Psoas muscle (tissue), 8 donors: ENCODE results near the gene N4BP2L2. TPM values are rescaled to one million over a fixed set of nuclear protein-coding genes. Genes with fewer than 3 reads are reported as not detected.

Experiments
- ATAC-seq, 4 donors: fragments of 200-7000 bp; cut with Tn5 transposase; one replicate each; pipeline ENCODE4 v1.9.1; 2020; ENCODE audit warnings: moderate library complexity in 3 of 4, mild to moderate bottlenecking in 2 of 4
- DNase-seq, 2 donors: peaks; one replicate each; pipeline ENCODE4 v3.0.0-alpha.2; 2020
- H3K27ac ChIP-seq: fragments of 200-600 bp; one replicate; pipeline ENCODE4 v1.8.0; 2022
- H3K27me3 ChIP-seq, 3 donors: fragments of 200-600 bp in 1 of 3; one replicate each; pipeline versions ENCODE4 v1.6.1 to v1.8.0; 2013 to 2022; ENCODE audit warnings: low read length in 2 of 3, mild to moderate bottlenecking in 2 of 3, moderate library complexity in 1 of 3; ENCODE audit not compliant: insufficient read depth in 3 of 3
- H3K36me3 ChIP-seq, 2 donors: fragments of 200-600 bp in 1 of 2; one replicate each; pipeline versions ENCODE4 v1.6.1 to v1.8.0; 2013 to 2022; ENCODE audit warnings: low read depth in 1 of 2, mild to moderate bottlenecking in 1 of 2, moderate library complexity in 1 of 2; ENCODE audit not compliant: insufficient read depth in 1 of 2
- H3K4me1 ChIP-seq: fragments of 200-600 bp; one replicate; pipeline ENCODE4 v1.8.0; 2022
- H3K4me3 ChIP-seq: fragments of 200-600 bp; one replicate; pipeline ENCODE4 v1.8.0; 2022; ENCODE audit warnings: mild to moderate bottlenecking
- H3K9me3 ChIP-seq: fragments of 200-600 bp; one replicate; pipeline ENCODE4 v1.8.0; 2022
- WGBS, 3 donors: extraction: QIAGEN DNeasy Blood & Tissue Kit; methylation state at CpG; one replicate each; pipeline versions ENCODE4 v1.1.6 to v1.1.7; 2013; 5-methylcytosine and 5-hydroxymethylcytosine counted together
- intact Hi-C, 2 donors: fragments of 100-400 bp; cut with DNase I; formaldehyde crosslinking; loops; one replicate each; pipeline versions ENCODE4 v1.11.0 to v1.14.2; 2022
- polyA plus RNA-seq, 3 donors: library from polyadenylated mRNA; stranded (reverse); fragments of 200-250 nt; gene quantifications; one replicate each; pipeline ENCODE4 v1.2.3, GENCODE V29; 2013
- total RNA-seq, 4 donors: library from RNA; stranded (reverse); fragmentation: NEBNext Ultra II Directional in 2 of 4; extraction: Animal tissue kit (Norgen Biotek cat#: 25700) in 2 of 4; gene quantifications; one replicate each; pipeline versions ENCODE4 v1.2.1 to v1.2.4, GENCODE V29; 2021 to 2023
- TF ChIP-seq, protein P1 (sequence below): fragments of 200-600 bp; IDR thresholded peaks from one replicate; pipeline ENCODE4 v1.8.0; 2022; ENCODE audit warnings: antibody characterized with exemption
- donor health status: healthy with polysubstance abuse.
- donor health status: DM: no; HTN: no; CAD: no; lungs with moderate emphysema.
- donor health status: Bipolar disorder and iron deficiency.
- donor health status: healthy.
- donor health status: DM: yes; HTN: yes; CAD: no.
- donor health status: DM: no; HTN: no; CAD: no.
- donor health status: DM: no; HTN: no; CAD: no.
- donor health status: DM: yes; HTN: yes; CAD: no.

Gene N4BP2L2
- total and polyA plus RNA-seq, 7 donors = 23.6 to 153 (median 102) TPM

DNA sequence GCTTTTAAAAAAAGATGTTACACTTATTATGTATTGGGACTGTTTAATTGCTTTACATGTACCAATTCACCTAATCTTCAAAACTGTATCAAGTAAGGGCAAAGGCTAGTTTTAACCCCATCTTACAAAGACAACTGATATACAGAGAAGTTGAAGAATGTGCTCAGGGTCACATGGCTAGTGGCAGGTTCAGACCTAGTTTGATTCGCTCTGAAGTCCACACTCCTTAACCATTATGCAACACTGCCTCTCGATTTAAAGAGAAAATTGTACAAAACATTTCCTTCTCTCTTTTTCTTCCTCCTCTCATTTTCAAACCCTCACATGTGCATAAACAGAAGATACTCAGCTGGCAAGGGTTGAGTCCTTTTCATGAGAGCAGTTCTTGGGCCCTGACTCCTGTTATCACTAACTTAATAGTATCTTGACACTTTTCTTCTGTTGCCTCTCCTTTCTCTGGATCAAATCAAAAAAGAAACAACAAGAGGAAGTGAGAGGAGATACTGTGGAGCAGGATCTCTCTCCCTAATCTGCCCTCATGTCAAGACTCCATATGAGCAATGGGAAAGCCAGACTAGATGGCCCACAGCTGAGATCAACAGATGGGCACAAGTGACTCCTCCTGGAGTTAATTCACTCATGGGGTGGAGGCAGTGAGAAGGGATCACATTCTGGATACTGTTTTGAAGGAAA is 91.7 kb downstream of the N4BP2L2 start:
- no peak for ATAC-seq
- TF ChIP-seq, protein P1, sequence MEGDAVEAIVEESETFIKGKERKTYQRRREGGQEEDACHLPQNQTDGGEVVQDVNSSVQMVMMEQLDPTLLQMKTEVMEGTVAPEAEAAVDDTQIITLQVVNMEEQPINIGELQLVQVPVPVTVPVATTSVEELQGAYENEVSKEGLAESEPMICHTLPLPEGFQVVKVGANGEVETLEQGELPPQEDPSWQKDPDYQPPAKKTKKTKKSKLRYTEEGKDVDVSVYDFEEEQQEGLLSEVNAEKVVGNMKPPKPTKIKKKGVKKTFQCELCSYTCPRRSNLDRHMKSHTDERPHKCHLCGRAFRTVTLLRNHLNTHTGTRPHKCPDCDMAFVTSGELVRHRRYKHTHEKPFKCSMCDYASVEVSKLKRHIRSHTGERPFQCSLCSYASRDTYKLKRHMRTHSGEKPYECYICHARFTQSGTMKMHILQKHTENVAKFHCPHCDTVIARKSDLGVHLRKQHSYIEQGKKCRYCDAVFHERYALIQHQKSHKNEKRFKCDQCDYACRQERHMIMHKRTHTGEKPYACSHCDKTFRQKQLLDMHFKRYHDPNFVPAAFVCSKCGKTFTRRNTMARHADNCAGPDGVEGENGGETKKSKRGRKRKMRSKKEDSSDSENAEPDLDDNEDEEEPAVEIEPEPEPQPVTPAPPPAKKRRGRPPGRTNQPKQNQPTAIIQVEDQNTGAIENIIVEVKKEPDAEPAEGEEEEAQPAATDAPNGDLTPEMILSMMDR = no peak
- no peak for DNase-seq
- Histone ChIP-seq H3K9me3 (no peaks in the 10 kb centered on the region), H3K4me1 (peaks cover 4% of the 10 kb centered on the region), H3K27me3 (no peaks in the 10 kb centered on the region), H3K36me3 (peaks cover 5 to 34% of the 10 kb centered on the region in 2 donors), H3K27ac (no peak overlapping the region), H3K4me3 (no peak overlapping the region)
- intact Hi-C loops = no loop called here
- 81 to 93% (median 84%) methylated on average over 2 of the region's 2 CpGs for WGBS, 3 donors

DNA sequence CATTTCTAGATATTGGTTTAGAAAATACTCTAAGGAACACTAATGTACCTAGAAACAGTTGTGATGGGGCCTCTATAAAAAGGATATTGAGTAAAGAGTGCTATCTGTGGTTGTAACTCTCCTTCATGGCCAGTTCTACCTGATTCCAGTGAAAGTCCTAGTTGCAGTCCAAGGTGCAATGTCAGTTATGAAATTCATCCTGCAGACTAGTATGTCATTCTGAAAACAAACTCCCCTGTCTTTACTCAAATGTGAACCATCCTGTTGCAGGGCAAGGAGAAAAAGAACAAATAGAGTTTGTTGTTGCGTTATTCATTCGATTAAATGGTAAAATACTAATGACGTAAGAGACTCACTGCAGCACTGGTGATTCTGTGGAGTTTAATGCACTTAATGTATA is 92.4 kb downstream of the N4BP2L2 start:
- H3K4me1 ChIP-seq = peaks cover 4% of the 10 kb centered on the region
- ATAC-seq = no peak
- peaks cover 5 to 39% of the 10 kb centered on the region in 2 donors for H3K36me3 ChIP-seq
- TF ChIP-seq, protein P1 = no peak
- H3K4me3 ChIP-seq = no peak overlapping the region
- H3K9me3 ChIP-seq = no peaks in the 10 kb centered on the region
- intact Hi-C loops = no loop called here
- 96 to 97% (median 97%) methylated on average over 3 of the region's 3 CpGs for WGBS, 3 donors
- no peaks in the 10 kb centered on the region for H3K27me3 ChIP-seq
- H3K27ac ChIP-seq = no peak overlapping the region
- DNase-seq = no peak

DNA sequence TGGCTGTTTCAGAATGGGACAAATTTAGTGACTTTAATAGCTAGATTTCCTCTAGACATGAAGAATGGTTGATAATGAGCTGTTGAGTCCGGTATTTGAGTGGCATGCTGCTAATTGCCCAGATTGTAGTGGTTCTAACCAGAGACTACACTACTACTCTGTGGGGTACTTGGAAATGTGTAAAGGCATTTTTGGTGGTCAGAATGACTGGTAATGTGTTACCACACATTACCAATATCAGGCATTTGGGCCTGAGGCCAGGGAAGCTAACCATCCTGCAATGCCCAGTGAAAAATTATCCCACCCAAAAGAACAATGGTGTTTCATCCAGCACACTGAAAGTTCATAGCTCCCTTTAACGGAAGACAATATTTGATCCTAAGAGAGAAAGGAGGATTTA is 93.1 kb downstream of the N4BP2L2 start:
- Histone ChIP-seq H3K9me3 (no peaks in the 10 kb centered on the region), H3K27ac (no peak overlapping the region), H3K4me3 (no peak overlapping the region), H3K27me3 (no peaks in the 10 kb centered on the region), H3K36me3 (peaks cover 5 to 47% of the 10 kb centered on the region in 2 donors), H3K4me1 (peaks cover 4% of the 10 kb centered on the region)
- ATAC-seq (no peak), DNase-seq (no peak)
- WGBS, 3 donors = 79 to 84% (median 81%) methylated on average over 2 of the region's 2 CpGs
- TF ChIP-seq, protein P1 = no peak
- intact Hi-C loops = no loop called here

DNA sequence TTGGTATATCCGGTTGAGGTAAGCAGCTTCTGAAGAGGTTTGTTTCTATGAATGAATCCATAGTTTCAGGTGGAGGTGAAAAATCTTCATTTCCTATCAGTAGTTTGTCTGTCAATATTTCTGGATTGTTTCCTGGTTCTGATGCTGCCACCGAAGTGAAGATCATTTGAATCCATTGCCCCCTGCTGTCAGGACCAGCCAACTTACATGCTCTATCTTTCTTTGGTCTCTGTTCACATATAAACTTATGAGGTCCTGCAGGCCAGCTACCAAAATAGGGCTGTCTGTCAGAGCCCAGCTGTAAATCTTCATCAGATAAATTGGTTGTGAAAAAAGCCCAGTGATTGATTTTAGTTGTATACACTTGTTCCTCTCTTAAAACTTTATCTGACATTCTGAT is 95.5 kb downstream of the N4BP2L2 start:
- Histone ChIP-seq H3K4me3 (no peak overlapping the region), H3K9me3 (no peaks in the 10 kb centered on the region), H3K36me3 (peaks cover 5 to 63% of the 10 kb centered on the region in 2 donors), H3K27ac (no peak overlapping the region), H3K27me3 (no peaks in the 10 kb centered on the region), H3K4me1 (peaks cover 4% of the 10 kb centered on the region)
- peak in 1 of 4 donors; percentile 26 for ATAC-seq
- WGBS, 3 donors = 38 to 61% (median 46%) methylated on average over 2 of the region's 2 CpGs
- TF ChIP-seq, protein P1 = peak; percentile 19
- intact Hi-C loops = no loop called here
- DNase-seq = no peak

DNA sequence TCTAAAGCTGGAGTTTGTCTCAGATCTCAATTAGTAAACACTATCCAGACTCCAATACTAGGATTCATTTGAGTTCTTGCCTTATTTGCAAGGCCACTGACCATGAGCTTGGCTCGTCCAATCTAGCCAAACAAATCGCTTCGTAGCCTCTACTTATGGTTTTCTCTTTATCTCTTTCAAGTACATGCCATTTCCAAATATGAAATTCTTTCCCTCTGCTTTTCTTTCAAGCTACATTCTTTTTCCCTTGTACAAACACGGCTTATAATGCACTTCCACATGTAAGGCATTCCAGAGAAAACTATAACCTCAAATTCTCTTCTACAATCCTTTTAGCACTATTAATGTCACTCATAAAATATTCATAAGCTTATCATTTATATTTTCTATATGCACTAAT is 99.7 kb downstream of the N4BP2L2 start:
- intact Hi-C loops = no loop called here
- Histone ChIP-seq H3K9me3 (no peaks in the 10 kb centered on the region), H3K36me3 (peaks cover 2 to 84% of the 10 kb centered on the region in 2 donors), H3K27ac (no peak overlapping the region), H3K4me3 (no peak overlapping the region), H3K27me3 (no peaks in the 10 kb centered on the region), H3K4me1 (no peaks in the 10 kb centered on the region)
- WGBS, 3 donors = 91 to 96% (median 94%) methylated on average over 4 of the region's 4 CpGs
- ATAC-seq (no peak), DNase-seq (no peak)
- TF ChIP-seq, protein P1 = no peak
